Heart right ventricle (tissue), 16 donors: Measurements from ENCODE around the gene USP6. TPM values are rescaled to one million over a fixed set of nuclear protein-coding genes. Genes with fewer than 3 reads are reported as not detected.
"Not testable (repeated sequence)": the region's sequence is repeated elsewhere in the genome, so short reads cannot be mapped to it uniquely, and the experiment has no call there.

Experiments used
- ATAC-seq, 8 donors: fragments of 200-7000 bp; cut with Tn5 transposase; one replicate each; pipeline ENCODE4 v1.9.1; 2020; ENCODE audit warnings: mild to moderate bottlenecking in 8 of 8, moderate library complexity in 8 of 8, moderate number of reproducible peaks in 1 of 8
- DNase-seq, 2 donors: peaks; one replicate each; pipeline ENCODE4 v3.0.0-alpha.2; 2020
- H3K27ac ChIP-seq, 10 donors: fragments of 200-600 bp; sonication (generic) in 2 of 10; one replicate each; pipeline versions ENCODE4 v1.5.0 to v1.8.0; 2020 to 2022; ENCODE audit warnings: mild to moderate bottlenecking in 3 of 10
- H3K27me3 ChIP-seq, 7 donors: fragments of 200-600 bp; one replicate each; pipeline ENCODE4 v1.8.0; 2021 to 2022; ENCODE audit warnings: mild to moderate bottlenecking in 2 of 7
- H3K36me3 ChIP-seq, 9 donors: fragments of 200-600 bp; sonication (generic) in 1 of 9; one replicate each; pipeline versions ENCODE4 v1.5.0 to v1.8.0; 2020 to 2022; ENCODE audit warnings: mild to moderate bottlenecking in 2 of 9
- H3K4me1 ChIP-seq, 9 donors: fragments of 200-600 bp; sonication (generic) in 1 of 9; one replicate each; pipeline versions ENCODE4 v1.5.0 to v1.8.0; 2020 to 2022; ENCODE audit warnings: mild to moderate bottlenecking in 4 of 9
- H3K4me3 ChIP-seq, 10 donors: fragments of 200-600 bp; sonication (generic) in 2 of 10; one replicate each; pipeline versions ENCODE4 v1.5.0 to v1.8.0; 2020 to 2022; ENCODE audit warnings: mild to moderate bottlenecking in 7 of 10, moderate library complexity in 2 of 10
- H3K9me3 ChIP-seq, 11 donors: fragments of 200-600 bp in 10 of 11; sonication (generic) in 2 of 11; one replicate each; pipeline versions ENCODE4 v1.5.0 to v1.8.0; 2013 to 2022; ENCODE audit warnings: mild to moderate bottlenecking in 2 of 11, control low read depth in 1 of 11, moderate library complexity in 1 of 11
- WGBS, 2 donors: extraction: QIAGEN DNeasy Blood & Tissue Kit; methylation state at CpG; one replicate each; pipeline ENCODE4 v1.1.7; 2013; ENCODE audit warnings: inconsistent platforms in 1 of 2; 5-methylcytosine and 5-hydroxymethylcytosine counted together
- intact Hi-C, 10 donors: fragments of 100-400 bp; cut with DNase I; formaldehyde crosslinking; loops; one replicate each; pipeline versions ENCODE4 v1.11.1 to v1.14.2; 2022
- polyA plus RNA-seq, 2 donors: library from polyadenylated mRNA; stranded (reverse); fragments of 200-250 nt; gene quantifications; one replicate each; pipeline ENCODE4 v1.2.3, GENCODE V29; 2013
- total RNA-seq, 10 donors: library from RNA; stranded (reverse); fragmentation: NEBNext Ultra II Directional in 3 of 10; extraction: Animal tissue kit (Norgen Biotek cat#: 25700) in 3 of 10; gene quantifications; one replicate each; pipeline versions ENCODE4 v1.2.1 to v1.2.4, GENCODE V29; 2021 to 2023
- TF ChIP-seq, protein P1 (sequence below), 9 donors: fragments of 200-600 bp; sonication (generic) in 2 of 9; IDR thresholded peaks; one replicate each; pipeline versions ENCODE4 v1.5.0 to v1.8.0; 2021 to 2022; ENCODE audit warnings: antibody characterized with exemption in 9 of 9, mild to moderate bottlenecking in 5 of 9, moderate library complexity in 1 of 9
- donor health status: Arrhythmogenic right ventricular cardiomyopathy.
- donor health status: ischemic (EF 13 %, LVEDD 7.1; RV severe dilation, severe dysfunction).
- donor health status: healthy with polysubstance abuse.
- donor health status: DM: no; HTN: yes; CAD: no.
- donor health status: DM: no; HTN: no; CAD: no.
- donor health status: ischemic (EF 25% LVEDD 6.9; RV normal size, moderate dysfunction).
- donor health status: ischemic (EF 25% LVEDD 5.7; RV mildly dilated, moderate dysfunction).
- donor health status: healthy.
- donor health status: DM: yes; HTN: yes; CAD: no.
- donor health status: Ischemic cardiomyopathy.
- donor health status: ischemic (EF 35%, LVEDD 5.7; RV mildly dilated, moderate dysfunction).
- donor health status: nonischemic (EF 11% LVEDD 7.7; RV severe dilation, severe dysfunction).
- donor health status: DM: yes; HTN: yes; CAD: no.
- donor health status: PGD.
- donor health status: ischemic (EF 29% LVEDD 5.4; RV normal size, mild dysfunction).
- donor health status: nonischemic (EF 23%, LVEDD 6.1; RV moderate dilation, normal function).

The USP6 gene
- total and polyA plus RNA-seq, 12 donors: 0.01 to 1.6 (median 0.06) TPM; not detected in 1

DNA sequence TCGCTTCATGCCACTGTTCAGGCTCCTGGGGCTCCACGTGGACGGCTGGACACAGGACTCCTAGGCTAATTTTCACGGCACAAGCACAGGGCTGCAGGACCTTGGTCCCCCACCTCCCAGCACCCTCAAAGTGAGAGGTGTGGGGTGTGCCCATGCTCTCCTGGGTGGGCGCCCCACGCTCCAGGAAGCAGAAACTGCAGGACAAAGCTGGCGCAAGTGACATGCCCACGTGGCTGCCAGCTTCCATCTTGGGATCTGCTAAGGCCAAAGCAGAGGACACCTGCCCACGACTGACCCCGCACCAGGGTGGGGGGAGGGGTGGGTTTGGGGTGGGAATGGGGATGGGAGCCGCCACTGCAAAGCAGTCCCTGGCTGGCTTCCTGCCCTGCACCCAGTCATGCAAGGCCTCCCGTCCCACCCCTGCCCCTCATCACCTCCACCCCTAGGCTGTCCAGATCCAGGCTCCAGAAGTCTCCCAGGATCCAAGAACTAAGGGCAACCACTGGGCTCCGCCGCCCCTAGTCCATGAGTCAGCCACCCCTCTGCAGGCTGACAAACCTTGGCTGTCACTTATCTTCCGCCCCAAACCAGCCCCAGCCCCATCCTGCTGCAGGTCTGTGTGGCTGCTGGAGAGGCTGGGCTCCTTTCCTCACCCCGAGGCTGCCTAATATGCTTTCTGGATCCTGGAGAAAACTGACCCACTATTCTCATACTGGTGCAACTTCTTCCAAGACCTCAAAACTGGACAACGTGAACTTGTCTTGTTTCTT lies 11.1 kb downstream of the USP6 start:
- DNase-seq (no peak), ATAC-seq (no peak)
- H3K4me3 ChIP-seq: no peak overlapping the region
- peaks cover 0 to 44% (median 14%) of the 10 kb centered on the region in 7 donors for H3K27me3 ChIP-seq
- no peak overlapping the region for H3K27ac ChIP-seq
- TF ChIP-seq, protein P1, sequence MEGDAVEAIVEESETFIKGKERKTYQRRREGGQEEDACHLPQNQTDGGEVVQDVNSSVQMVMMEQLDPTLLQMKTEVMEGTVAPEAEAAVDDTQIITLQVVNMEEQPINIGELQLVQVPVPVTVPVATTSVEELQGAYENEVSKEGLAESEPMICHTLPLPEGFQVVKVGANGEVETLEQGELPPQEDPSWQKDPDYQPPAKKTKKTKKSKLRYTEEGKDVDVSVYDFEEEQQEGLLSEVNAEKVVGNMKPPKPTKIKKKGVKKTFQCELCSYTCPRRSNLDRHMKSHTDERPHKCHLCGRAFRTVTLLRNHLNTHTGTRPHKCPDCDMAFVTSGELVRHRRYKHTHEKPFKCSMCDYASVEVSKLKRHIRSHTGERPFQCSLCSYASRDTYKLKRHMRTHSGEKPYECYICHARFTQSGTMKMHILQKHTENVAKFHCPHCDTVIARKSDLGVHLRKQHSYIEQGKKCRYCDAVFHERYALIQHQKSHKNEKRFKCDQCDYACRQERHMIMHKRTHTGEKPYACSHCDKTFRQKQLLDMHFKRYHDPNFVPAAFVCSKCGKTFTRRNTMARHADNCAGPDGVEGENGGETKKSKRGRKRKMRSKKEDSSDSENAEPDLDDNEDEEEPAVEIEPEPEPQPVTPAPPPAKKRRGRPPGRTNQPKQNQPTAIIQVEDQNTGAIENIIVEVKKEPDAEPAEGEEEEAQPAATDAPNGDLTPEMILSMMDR (IDR thresholded peaks at IDR 0.05): no peak
- 83% methylated on average over 15 to 17 of the region's 17 CpGs for WGBS, 2 donors
- intact Hi-C loops: no loop called here
- no peaks in the 10 kb centered on the region for H3K36me3 ChIP-seq
- H3K4me1 ChIP-seq: peaks cover 0 to 11% (median 9%) of the 10 kb centered on the region in 9 donors
- no peaks in the 10 kb centered on the region for H3K9me3 ChIP-seq

DNA sequence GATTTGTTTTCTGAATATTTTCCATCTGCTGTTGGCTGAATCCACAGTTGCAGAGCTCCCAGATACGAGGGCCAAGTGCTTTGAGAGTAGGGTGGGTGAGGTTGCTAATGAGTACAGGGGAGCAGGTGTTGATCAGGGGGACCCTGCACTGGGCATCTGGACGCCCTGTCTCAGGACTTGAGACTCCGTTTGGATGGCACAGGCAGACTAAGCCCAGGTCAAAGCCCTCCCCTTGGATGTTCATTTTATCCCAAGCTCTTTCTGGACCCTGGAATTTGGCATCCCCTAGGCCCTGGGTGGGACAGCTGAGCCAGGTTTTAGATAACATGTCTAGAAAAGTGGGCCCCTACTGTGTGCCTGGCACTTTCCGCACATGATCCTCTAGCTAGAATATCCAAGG lies 12.1 kb downstream of the USP6 start:
- TF ChIP-seq, protein P1 (IDR thresholded peaks at IDR 0.05): no peak
- H3K4me1 ChIP-seq: peaks cover 0 to 6% (median 1%) of the 10 kb centered on the region in 9 donors
- ATAC-seq (no peak), DNase-seq (no peak)
- intact Hi-C loops: no loop called here
- peaks cover 0 to 35% (median 6%) of the 10 kb centered on the region in 7 donors for H3K27me3 ChIP-seq
- H3K9me3 ChIP-seq: no peaks in the 10 kb centered on the region
- H3K27ac ChIP-seq: no peak overlapping the region
- WGBS, 2 donors: 73 to 74% methylated on average over 4 of the region's 4 CpGs
- H3K4me3 ChIP-seq: no peak overlapping the region
- no peaks in the 10 kb centered on the region for H3K36me3 ChIP-seq

DNA sequence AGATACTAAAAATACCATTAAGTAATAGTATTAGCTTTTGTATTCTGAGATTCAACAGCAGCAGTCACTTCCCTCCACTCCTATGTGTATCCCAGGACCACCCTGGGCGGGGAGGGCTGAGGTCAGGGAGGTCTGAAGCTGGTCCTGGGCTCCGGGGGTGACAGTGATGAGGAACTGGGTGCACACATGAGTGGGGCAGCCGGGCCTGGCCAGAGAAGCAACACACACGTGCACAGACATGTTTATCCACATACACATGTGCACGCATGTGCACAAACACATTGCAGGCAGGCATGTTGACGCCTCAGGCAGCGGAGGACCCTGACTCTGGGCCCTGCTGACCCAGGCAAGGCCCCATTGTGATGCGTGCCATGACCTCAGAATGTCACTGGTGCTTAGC lies 12.6 kb downstream of the USP6 start:
- WGBS, 2 donors: 73 to 81% methylated on average over 8 of the region's 8 CpGs
- DNase-seq, H3K4me3 ChIP-seq, H3K36me3 ChIP-seq, ATAC-seq, H3K27ac ChIP-seq, H3K9me3 ChIP-seq, intact Hi-C loops, H3K4me1 ChIP-seq: not testable (repeated sequence)
- peaks cover 0 to 31% (median 4%) of the 10 kb centered on the region in 7 donors for H3K27me3 ChIP-seq

DNA sequence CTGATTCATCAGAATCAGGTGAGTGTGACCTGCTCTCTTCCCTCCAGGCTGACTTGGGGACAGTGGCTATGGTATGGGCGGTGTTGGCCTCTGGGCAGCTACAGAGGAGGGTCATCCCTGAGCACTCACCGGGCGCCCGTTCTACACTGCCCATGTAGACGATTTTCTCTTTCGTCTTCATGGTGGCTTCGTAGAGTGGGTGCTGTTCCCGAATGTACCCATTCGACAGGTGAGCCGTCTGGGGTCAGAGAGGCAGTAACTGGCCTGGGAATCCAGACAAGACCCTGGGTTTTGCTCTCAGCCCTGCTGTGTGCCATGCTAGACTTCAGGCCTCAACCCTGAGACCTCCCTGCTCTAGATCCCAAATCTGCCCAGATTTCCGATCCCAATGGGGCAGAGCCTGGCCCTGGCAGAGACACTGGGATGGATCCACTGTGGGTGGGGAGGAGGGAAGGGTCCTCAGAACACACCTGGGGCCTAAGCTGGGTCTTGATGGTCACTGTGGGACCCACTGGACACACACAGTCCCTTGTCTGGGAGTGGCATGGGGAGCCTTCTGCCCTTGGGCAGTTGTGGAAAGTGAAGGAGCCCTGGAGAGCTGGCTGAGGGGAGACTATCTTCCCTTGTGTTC lies 13.2 kb downstream of the USP6 start:
- H3K36me3 ChIP-seq: no peaks in the 10 kb centered on the region
- ATAC-seq (no peak), DNase-seq (no peak)
- H3K27me3 ChIP-seq: peaks cover 0 to 25% (median 0%) of the 10 kb centered on the region in 7 donors
- WGBS, 2 donors: 88 to 91% methylated on average over 11 of the region's 11 CpGs
- intact Hi-C loops: no loop called here
- H3K9me3 ChIP-seq: no peaks in the 10 kb centered on the region
- no peak overlapping the region for H3K4me3 ChIP-seq
- H3K27ac ChIP-seq: no peak overlapping the region
- TF ChIP-seq, protein P1 (IDR thresholded peaks at IDR 0.05): no peak
- H3K4me1 ChIP-seq: no peaks in the 10 kb centered on the region

DNA sequence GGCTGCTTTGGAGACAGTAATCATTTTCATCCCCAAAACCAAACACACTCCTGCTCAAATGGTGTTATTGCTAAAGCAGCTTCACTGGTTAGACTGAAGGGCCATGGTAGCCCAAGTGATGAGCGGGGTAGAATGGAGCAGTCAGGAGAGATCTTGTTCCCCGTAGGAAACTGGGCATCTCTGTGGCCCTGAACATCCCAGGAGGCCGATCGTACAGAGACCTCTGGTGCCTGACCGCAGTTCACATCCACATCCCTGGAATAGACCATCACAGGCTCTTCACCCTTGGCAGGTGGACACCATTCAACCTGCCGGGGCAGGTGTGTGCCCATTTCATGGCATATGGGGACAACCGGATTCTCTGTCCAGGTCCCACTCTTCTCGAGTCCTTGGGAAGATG lies 13.9 kb downstream of the USP6 start:
- DNase-seq, intact Hi-C loops, H3K9me3 ChIP-seq, H3K36me3 ChIP-seq, H3K4me1 ChIP-seq, ATAC-seq, H3K4me3 ChIP-seq, H3K27ac ChIP-seq: not testable (repeated sequence)
- 87 to 88% methylated on average over 8 of the region's 8 CpGs for WGBS, 2 donors
- H3K27me3 ChIP-seq: peaks cover 0 to 22% (median 0%) of the 10 kb centered on the region in 7 donors

DNA sequence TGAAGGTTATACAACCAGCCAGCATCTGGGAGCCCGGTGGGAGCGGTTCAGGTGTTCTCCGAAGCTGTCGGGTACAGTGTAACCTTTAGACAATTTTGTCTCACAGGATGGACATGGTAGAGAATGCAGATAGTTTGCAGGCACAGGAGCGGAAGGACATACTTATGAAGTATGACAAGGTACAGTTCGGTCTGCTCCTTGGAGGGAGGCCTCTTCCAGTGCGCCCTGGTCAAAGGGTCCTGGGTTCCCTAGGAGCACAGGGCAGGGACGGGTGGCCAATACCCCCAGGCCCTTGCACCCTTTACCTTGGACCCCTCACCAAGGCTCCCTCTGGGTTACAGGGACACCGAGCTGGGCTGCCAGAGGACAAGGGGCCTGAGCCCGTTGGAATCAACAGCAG lies 14.4 kb downstream of the USP6 start:
- WGBS, 2 donors: 90 to 92% methylated on average over 10 of the region's 10 CpGs
- intact Hi-C loops, H3K4me1 ChIP-seq: not testable (repeated sequence)

DNA sequence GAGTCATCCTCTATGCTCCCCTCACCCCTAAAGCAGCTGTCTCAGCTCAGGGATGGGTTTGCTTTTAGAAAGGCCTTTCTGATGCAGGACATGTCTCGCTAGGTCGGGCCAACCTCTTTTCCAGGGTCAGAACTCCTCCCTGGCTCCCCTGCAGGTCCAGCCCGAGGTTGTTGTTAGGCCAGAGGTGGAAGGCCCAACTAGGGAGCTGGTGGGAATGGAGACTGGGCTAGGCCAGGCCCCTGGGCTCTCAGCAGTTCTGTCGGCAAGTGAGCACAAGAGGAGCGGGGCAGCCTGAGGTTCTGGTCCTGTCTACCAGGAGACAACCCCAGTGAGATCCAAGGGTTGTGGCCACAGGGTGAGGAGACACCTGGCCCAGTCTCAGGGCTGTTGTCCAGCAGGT lies 14.9 kb downstream of the USP6 start:
- H3K36me3 ChIP-seq, ATAC-seq, DNase-seq, H3K4me1 ChIP-seq, H3K4me3 ChIP-seq, intact Hi-C loops, H3K9me3 ChIP-seq, H3K27ac ChIP-seq: not testable (repeated sequence)
- 83 to 88% methylated on average over 5 of the region's 5 CpGs for WGBS, 2 donors
- H3K27me3 ChIP-seq: peaks cover 0 to 22% (median 0%) of the 10 kb centered on the region in 7 donors

More for the DNA sequence above, 14.4 kb downstream of the USP6 start:
- H3K27me3 ChIP-seq: peaks cover 0 to 22% (median 0%) of the 10 kb centered on the region in 7 donors
- H3K36me3 ChIP-seq, H3K9me3 ChIP-seq, DNase-seq, H3K4me3 ChIP-seq, ATAC-seq, H3K27ac ChIP-seq: not testable (repeated sequence)
